ENCODE measurements around the gene TNIK.

Gene TNIK

GRCh38 chr3:171125010-171125409 lies 335.2 kb downstream of the TNIK start:
- H2AK5ac ChIP-seq (ENCODE audit: low read length, severe bottlenecking): no peak overlapping the region
- H3K36me3 ChIP-seq (ENCODE audit: control insufficient read depth in 1 of 2, insufficient read depth in 2 of 2, low read depth in 1 of 2, low read length in 2 of 2): peaks cover 4 to 5% of the 10 kb centered on the region in 2 experiments
- H3K27me3 ChIP-seq (ENCODE audit: control insufficient read depth in 1 of 2, insufficient read depth in 1 of 2, low read length in 2 of 2): no peaks in the 10 kb centered on the region
- H3K27ac ChIP-seq (ENCODE audit: low read length, poor library complexity, severe bottlenecking): peak overlapping the region; percentile 31
- no peak overlapping the region for H3K4ac ChIP-seq (ENCODE audit: low read depth in 1 of 2, low read length in 2 of 2)
- no peak overlapping the region for H2BK120ac ChIP-seq (ENCODE audit: low read depth, low read length)
- no peak overlapping the region for H3K4me3 ChIP-seq (ENCODE audit: insufficient read depth in 1 of 2, low read depth in 1 of 2, low read length in 2 of 2)
- DNase-seq: peak; percentile 25
- no peak overlapping the region for H2BK12ac ChIP-seq (ENCODE audit: low read length in 2 of 2)
- H4K91ac ChIP-seq (ENCODE audit: low read length): no peak overlapping the region
- H2BK15ac ChIP-seq (ENCODE audit: low read depth, poor library complexity, severe bottlenecking): no peak overlapping the region
- H3K14ac ChIP-seq (ENCODE audit: low read length in 2 of 2): no peak overlapping the region
- H2BK5ac ChIP-seq (ENCODE audit: low read depth, low read length, poor library complexity, severe bottlenecking): no peak overlapping the region
- 89% methylated on average over 1 of the region's 1 CpG for WGBS
- no peak overlapping the region for H4K8ac ChIP-seq (ENCODE audit: low read length)
- peaks cover 8% of the 10 kb centered on the region for H3K4me1 ChIP-seq (ENCODE audit: control insufficient read depth, insufficient read depth, low read depth, low read length)
- H3K18ac ChIP-seq (ENCODE audit: low read depth in 1 of 2, low read length in 2 of 2): no peak overlapping the region
- H2AFZ ChIP-seq (ENCODE audit: low read depth, low read length): no peak overlapping the region
- H3K4me2 ChIP-seq (ENCODE audit: low read length, poor library complexity, severe bottlenecking): no peak overlapping the region
- peaks cover 2% of the 10 kb centered on the region for H3K79me1 ChIP-seq (replicated peaks; ENCODE audit: low read length, poor library complexity, severe bottlenecking)
- H3K23ac ChIP-seq (ENCODE audit: low read length in 2 of 2): no peak overlapping the region
- H3K9ac ChIP-seq (ENCODE audit: low read length): no peak overlapping the region
- H3K9me3 ChIP-seq (ENCODE audit: control insufficient read depth, low read length): no peaks in the 10 kb centered on the region

- Histone ChIP-seq H3K18ac (ENCODE audit: low read depth in 1 of 2, low read length in 2 of 2) (no peak overlapping the region), H2BK12ac (ENCODE audit: low read length in 2 of 2) (no peak overlapping the region), H2BK120ac (ENCODE audit: low read depth, low read length) (no peak overlapping the region), H3K4me1 (ENCODE audit: control insufficient read depth, insufficient read depth, low read depth, low read length) (peaks cover 8% of the 10 kb centered on the region), H3K27me3 (ENCODE audit: control insufficient read depth in 1 of 2, insufficient read depth in 1 of 2, low read length in 2 of 2) (no peaks in the 10 kb centered on the region), H2BK15ac (ENCODE audit: low read depth, poor library complexity, severe bottlenecking) (no peak overlapping the region), H3K14ac (ENCODE audit: low read length in 2 of 2) (no peak overlapping the region), H2AFZ (ENCODE audit: low read depth, low read length) (no peak overlapping the region), H3K23ac (ENCODE audit: low read length in 2 of 2) (no peak overlapping the region), H4K8ac (ENCODE audit: low read length) (no peak overlapping the region), H3K4me2 (ENCODE audit: low read length, poor library complexity, severe bottlenecking) (no peak overlapping the region), H3K9me3 (ENCODE audit: control insufficient read depth, low read length) (no peaks in the 10 kb centered on the region), H3K79me1 (replicated peaks; ENCODE audit: low read length, poor library complexity, severe bottlenecking) (peaks cover 2% of the 10 kb centered on the region), H3K36me3 (ENCODE audit: control insufficient read depth in 1 of 2, insufficient read depth in 2 of 2, low read depth in 1 of 2, low read length in 2 of 2) (peaks cover 4 to 5% of the 10 kb centered on the region in 2 experiments), H2AK5ac (ENCODE audit: low read length, severe bottlenecking) (no peak overlapping the region), H3K4ac (ENCODE audit: low read depth in 1 of 2, low read length in 2 of 2) (no peak overlapping the region), H3K9ac (ENCODE audit: low read length) (no peak overlapping the region), H4K91ac (ENCODE audit: low read length) (no peak overlapping the region), H2BK5ac (ENCODE audit: low read depth, low read length, poor library complexity, severe bottlenecking) (no peak overlapping the region), H3K27ac (ENCODE audit: low read length, poor library complexity, severe bottlenecking) (no peak overlapping the region), H3K4me3 (ENCODE audit: insufficient read depth in 1 of 2, low read depth in 1 of 2, low read length in 2 of 2) (no peak overlapping the region)
- DNase-seq: no peak
Measured at GRCh38 chr3:171123915-171124314, 336.3 kb downstream of the TNIK start.

GRCh38 chr3:171122861-171123260 lies 337.3 kb downstream of the TNIK start:
- H2BK15ac ChIP-seq (ENCODE audit: low read depth, poor library complexity, severe bottlenecking): no peak overlapping the region
- H2BK5ac ChIP-seq (ENCODE audit: low read depth, low read length, poor library complexity, severe bottlenecking): no peak overlapping the region
- peak overlapping the region; percentile 70 for H2AK5ac ChIP-seq (ENCODE audit: low read length, severe bottlenecking)
- H3K23ac ChIP-seq (ENCODE audit: low read length in 2 of 2): no peak overlapping the region
- no peak overlapping the region for H4K91ac ChIP-seq (ENCODE audit: low read length)
- no peak overlapping the region for H2BK12ac ChIP-seq (ENCODE audit: low read length in 2 of 2)
- H3K4me3 ChIP-seq (ENCODE audit: insufficient read depth in 1 of 2, low read depth in 1 of 2, low read length in 2 of 2): no peak overlapping the region
- H3K4me1 ChIP-seq (ENCODE audit: control insufficient read depth, insufficient read depth, low read depth, low read length): peaks cover 6% of the 10 kb centered on the region
- peaks cover 3 to 4% of the 10 kb centered on the region in 2 experiments for H3K36me3 ChIP-seq (ENCODE audit: control insufficient read depth in 1 of 2, insufficient read depth in 2 of 2, low read depth in 1 of 2, low read length in 2 of 2)
- H2BK120ac ChIP-seq (ENCODE audit: low read depth, low read length): no peak overlapping the region
- 96% methylated on average over 2 of the region's 2 CpGs for WGBS
- H2AFZ ChIP-seq (ENCODE audit: low read depth, low read length): no peak overlapping the region
- no peak overlapping the region for H3K18ac ChIP-seq (ENCODE audit: low read depth in 1 of 2, low read length in 2 of 2)
- DNase-seq: no peak
- no peaks in the 10 kb centered on the region for H3K27me3 ChIP-seq (ENCODE audit: control insufficient read depth in 1 of 2, insufficient read depth in 1 of 2, low read length in 2 of 2)
- H3K9ac ChIP-seq (ENCODE audit: low read length): no peak overlapping the region
- H4K8ac ChIP-seq (ENCODE audit: low read length): no peak overlapping the region
- peak overlapping the region; percentile 23 for H3K27ac ChIP-seq (ENCODE audit: low read length, poor library complexity, severe bottlenecking)
- H3K14ac ChIP-seq (ENCODE audit: low read length in 2 of 2): no peak overlapping the region
- H3K4me2 ChIP-seq (ENCODE audit: low read length, poor library complexity, severe bottlenecking): no peak overlapping the region
- H3K4ac ChIP-seq (ENCODE audit: low read depth in 1 of 2, low read length in 2 of 2): no peak overlapping the region
- H3K9me3 ChIP-seq (ENCODE audit: control insufficient read depth, low read length): no peaks in the 10 kb centered on the region
- no peaks in the 10 kb centered on the region for H3K79me1 ChIP-seq (replicated peaks; ENCODE audit: low read length, poor library complexity, severe bottlenecking)

- Histone ChIP-seq H3K79me1 (replicated peaks; ENCODE audit: low read length, poor library complexity, severe bottlenecking) (no peaks in the 10 kb centered on the region), H3K23ac (ENCODE audit: low read length in 2 of 2) (no peak overlapping the region), H3K9ac (ENCODE audit: low read length) (peak overlapping the region; percentile 20), H3K9me3 (ENCODE audit: control insufficient read depth, low read length) (no peaks in the 10 kb centered on the region), H2BK12ac (ENCODE audit: low read length in 2 of 2) (no peak overlapping the region), H3K27ac (ENCODE audit: low read length, poor library complexity, severe bottlenecking) (no peak overlapping the region), H3K4me1 (ENCODE audit: control insufficient read depth, insufficient read depth, low read depth, low read length) (peaks cover 6% of the 10 kb centered on the region), H2BK5ac (ENCODE audit: low read depth, low read length, poor library complexity, severe bottlenecking) (no peak overlapping the region), H2AFZ (ENCODE audit: low read depth, low read length) (no peak overlapping the region), H4K91ac (ENCODE audit: low read length) (no peak overlapping the region), H3K36me3 (ENCODE audit: control insufficient read depth in 1 of 2, insufficient read depth in 2 of 2, low read depth in 1 of 2, low read length in 2 of 2) (peaks cover 3 to 4% of the 10 kb centered on the region in 2 experiments), H3K4me2 (ENCODE audit: low read length, poor library complexity, severe bottlenecking) (no peak overlapping the region), H3K4ac (ENCODE audit: low read depth in 1 of 2, low read length in 2 of 2) (no peak overlapping the region), H3K27me3 (ENCODE audit: control insufficient read depth in 1 of 2, insufficient read depth in 1 of 2, low read length in 2 of 2) (no peaks in the 10 kb centered on the region), H2BK15ac (ENCODE audit: low read depth, poor library complexity, severe bottlenecking) (no peak overlapping the region), H3K14ac (ENCODE audit: low read length in 2 of 2) (no peak overlapping the region), H4K8ac (ENCODE audit: low read length) (no peak overlapping the region), H3K4me3 (ENCODE audit: insufficient read depth in 1 of 2, low read depth in 1 of 2, low read length in 2 of 2) (no peak overlapping the region), H2AK5ac (ENCODE audit: low read length, severe bottlenecking) (no peak overlapping the region), H3K18ac (ENCODE audit: low read depth in 1 of 2, low read length in 2 of 2) (no peak overlapping the region), H2BK120ac (ENCODE audit: low read depth, low read length) (no peak overlapping the region)
- WGBS: 69% methylated on average over 3 of the region's 3 CpGs
- DNase-seq: no peak
Measured at GRCh38 chr3:171122240-171122639, 338.0 kb downstream of the TNIK start.
